Measurements from ENCODE around the gene TMPRSS9.
"Not testable (repeated sequence)": the region's sequence is repeated elsewhere in the genome, so short reads cannot be mapped to it uniquely, and the experiment has no call there.

The TMPRSS9 gene

GRCh38 chr19:2392366-2392765, 32.3 kb downstream of the TMPRSS9 start:
- no peak for DNase-seq (ENCODE audit: low read depth, low spot score)

DNA sequence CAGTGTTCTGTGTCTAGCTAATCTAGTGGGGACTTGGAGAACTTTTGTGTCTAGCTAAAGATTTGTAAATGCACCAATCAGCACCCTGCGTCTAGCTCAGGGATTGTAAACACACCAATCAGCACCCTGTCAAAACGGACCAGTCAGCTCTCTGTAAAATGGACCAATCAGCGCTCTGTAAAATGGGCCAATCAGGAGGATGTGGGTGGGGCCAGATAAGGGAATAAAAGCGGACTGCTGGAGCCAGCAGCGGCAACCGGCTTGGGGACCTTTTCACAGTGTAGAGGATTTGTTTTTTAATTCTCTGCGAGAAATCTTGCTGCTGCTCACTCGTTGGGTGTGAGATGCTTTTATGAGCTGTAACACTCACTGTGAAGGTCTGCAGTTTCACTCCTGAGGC, 32.8 kb downstream of the TMPRSS9 start:
- not testable (repeated sequence) for DNase-seq (ENCODE audit: low read depth, low spot score)

GRCh38 chr19:2394054-2394441, 34.0 kb downstream of the TMPRSS9 start:
- DNase-seq (ENCODE audit: low read depth, low spot score): no peak

- no peak for DNase-seq (ENCODE audit: low read depth, low spot score)
These were observed 34.6 kb downstream of the TMPRSS9 start for GRCh38 chr19:2394442-2395292.

GRCh38 chr19:2395293-2395829, 35.3 kb downstream of the TMPRSS9 start:
- not testable (repeated sequence) for DNase-seq (ENCODE audit: low read depth, low spot score)

- DNase-seq (ENCODE audit: low read depth, low spot score): not testable (repeated sequence)
These were observed 37.1 kb downstream of the TMPRSS9 start for GRCh38 chr19:2397173-2397572.

DNA sequence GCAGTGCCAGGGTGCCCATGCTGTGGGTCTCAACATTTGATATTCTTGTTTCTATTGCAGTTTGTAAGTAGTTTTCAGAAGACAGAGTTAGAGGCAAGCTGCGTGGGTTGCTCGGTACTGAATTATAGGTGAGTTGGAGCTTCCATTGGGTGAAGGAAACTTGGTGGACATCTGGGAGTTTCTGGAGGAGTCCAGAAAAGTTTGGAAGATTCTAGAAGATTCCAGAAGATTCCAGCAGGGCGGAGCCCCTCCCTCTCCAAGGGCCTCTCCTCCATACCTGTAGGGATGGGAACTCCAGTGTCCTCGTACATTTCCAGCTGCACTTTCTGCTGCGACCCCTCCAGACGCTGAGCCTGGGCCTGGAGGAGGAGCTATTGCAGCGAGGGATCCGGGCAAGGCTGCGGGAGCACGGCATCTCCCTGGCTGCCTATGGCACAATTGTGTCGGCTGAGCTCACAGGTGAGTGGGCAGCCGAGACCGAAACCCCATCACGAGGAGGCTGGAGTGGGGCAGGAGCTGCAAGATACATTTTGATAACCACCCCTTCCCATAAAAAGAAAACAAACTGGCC, 38.8 kb downstream of the TMPRSS9 start:
- no peak for DNase-seq (ENCODE audit: low read depth, low spot score)

GRCh38 chr19:2399582-2399981, 39.5 kb downstream of the TMPRSS9 start:
- DNase-seq (ENCODE audit: low read depth, low spot score): no peak

DNA sequence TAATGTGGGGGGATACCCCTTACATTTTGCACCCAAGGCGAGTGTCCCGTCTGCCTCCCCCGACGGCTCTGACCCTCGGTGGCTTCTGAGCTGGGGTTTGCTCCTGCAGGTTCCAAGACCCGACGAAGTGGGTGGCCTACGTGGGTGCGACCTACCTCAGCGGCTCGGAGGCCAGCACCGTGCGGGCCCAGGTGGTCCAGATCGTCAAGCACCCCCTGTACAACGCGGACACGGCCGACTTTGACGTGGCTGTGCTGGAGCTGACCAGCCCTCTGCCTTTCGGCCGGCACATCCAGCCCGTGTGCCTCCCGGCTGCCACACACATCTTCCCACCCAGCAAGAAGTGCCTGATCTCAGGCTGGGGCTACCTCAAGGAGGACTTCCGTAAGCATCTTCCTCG, 48.2 kb downstream of the TMPRSS9 start:
- no peak for DNase-seq (ENCODE audit: low read depth, low spot score)

GRCh38 chr19:2409352-2409912, 49.4 kb downstream of the TMPRSS9 start:
- DNase-seq (ENCODE audit: low read depth, low spot score): no peak

DNA sequence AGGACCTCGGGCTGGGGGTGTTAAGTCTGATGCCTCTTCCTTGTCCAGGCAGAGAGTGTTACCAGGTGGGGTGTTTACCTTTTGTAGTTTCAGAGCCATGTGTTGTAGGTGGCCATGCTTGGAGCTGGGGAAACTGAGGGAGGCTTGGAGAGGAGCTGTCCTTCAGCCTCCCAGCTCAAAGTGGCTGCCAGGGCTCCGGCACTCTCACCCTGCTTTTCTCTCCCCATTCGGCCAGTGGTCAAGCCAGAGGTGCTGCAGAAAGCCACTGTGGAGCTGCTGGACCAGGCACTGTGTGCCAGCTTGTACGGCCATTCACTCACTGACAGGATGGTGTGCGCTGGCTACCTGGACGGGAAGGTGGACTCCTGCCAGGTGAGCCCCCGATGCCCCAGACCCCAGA, 50.0 kb downstream of the TMPRSS9 start:
- no peak for DNase-seq (ENCODE audit: low read depth, low spot score)

DNA sequence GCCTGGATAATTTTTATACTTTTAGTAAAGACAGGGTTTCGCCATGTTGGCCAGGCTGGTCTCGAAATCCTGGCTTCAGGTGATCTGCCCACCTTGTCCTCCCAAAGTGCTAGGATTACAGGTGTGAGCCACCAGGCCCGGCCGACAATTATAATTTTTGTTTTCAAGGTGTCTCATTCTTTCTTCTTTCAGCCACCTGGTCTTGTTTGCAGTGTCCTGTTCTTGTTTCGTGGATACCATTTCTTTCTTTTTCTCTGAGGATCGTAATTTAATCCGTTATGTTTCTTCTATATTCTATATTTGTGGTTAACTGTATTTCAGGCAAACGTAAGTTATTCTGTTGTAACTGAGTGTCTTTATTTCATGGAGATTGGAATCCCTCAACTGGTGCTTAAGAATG, 51.6 kb downstream of the TMPRSS9 start:
- DNase-seq (ENCODE audit: low read depth, low spot score): no peak

DNA sequence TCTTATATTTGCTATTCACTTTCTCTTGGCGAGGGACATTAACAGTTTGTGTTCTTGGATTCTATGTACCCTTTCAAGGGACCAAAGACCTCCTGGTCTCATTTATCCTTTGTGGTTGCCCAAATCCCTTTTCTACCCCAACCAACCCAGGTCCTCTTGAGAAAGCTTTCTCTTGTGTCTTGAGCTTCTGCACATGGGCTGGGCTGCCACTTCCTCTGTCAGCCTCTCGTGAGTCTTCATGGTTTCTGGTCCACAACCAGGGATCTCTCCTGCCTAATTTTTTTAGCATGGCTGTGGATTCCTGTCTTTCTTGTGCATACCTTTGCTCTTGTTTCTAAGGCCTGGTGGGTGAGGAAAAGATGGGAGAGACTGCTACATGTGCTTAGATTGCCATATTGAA, 52.4 kb downstream of the TMPRSS9 start:
- DNase-seq (ENCODE audit: low read depth, low spot score): no peak

- no peak for DNase-seq (ENCODE audit: low read depth, low spot score)
These were observed 53.1 kb downstream of the TMPRSS9 start for GRCh38 chr19:2413159-2413558.

DNA sequence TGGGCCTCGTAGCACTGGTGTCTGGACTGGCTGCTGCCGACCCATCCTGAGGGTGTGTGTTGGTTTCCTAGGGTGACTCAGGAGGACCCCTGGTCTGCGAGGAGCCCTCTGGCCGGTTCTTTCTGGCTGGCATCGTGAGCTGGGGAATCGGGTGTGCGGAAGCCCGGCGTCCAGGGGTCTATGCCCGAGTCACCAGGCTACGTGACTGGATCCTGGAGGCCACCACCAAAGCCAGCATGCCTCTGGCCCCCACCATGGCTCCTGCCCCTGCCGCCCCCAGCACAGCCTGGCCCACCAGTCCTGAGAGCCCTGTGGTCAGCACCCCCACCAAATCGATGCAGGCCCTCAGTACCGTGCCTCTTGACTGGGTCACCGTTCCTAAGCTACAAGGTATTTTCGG, 53.6 kb downstream of the TMPRSS9 start:
- DNase-seq (ENCODE audit: low read depth, low spot score): no peak

- no peak for DNase-seq (ENCODE audit: low read depth, low spot score)
These were observed 55.4 kb downstream of the TMPRSS9 start for GRCh38 chr19:2415281-2415972.

DNA sequence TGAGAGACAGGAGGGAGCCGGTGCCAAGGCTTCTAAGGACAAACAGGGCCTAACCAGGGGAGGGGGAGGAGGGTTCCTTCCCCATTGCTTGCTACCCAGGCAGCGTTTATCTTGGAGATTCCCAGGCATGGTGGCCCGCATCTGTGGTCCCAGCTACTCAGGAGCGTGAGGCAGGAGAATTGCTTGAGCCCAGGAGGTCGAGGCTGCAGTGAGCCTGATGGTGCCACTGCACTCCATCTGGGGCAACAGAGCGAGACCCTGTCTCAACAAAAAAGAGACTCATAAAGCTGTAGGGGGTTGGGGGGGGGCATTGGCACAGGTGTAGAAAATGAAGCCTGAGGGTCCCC, 55.9 kb downstream of the TMPRSS9 start:
- no peak for DNase-seq (ENCODE audit: low read depth, low spot score)

GRCh38 chr19:2416321-2417097, 56.4 kb downstream of the TMPRSS9 start:
- DNase-seq (ENCODE audit: low read depth, low spot score): no peak

DNA sequence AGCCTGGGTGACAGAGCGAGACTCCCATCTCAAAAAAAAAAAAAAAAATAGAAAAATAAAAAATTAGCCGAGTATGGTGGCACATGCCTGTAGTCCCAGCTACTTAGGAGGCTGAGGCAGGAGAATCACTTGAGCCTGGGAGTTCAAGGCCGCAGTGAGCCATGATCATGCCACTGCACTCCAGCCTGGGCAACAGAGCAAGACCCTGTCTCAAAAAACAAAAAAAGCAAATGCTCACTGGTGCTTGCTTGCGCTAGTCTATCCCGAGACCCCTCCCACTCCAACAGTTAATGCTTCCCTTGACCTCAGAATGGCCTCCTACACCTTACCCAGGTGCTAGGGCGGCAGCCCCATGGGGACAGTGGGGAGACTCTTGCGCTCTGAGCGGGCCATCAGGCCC, 57.4 kb downstream of the TMPRSS9 start:
- DNase-seq (ENCODE audit: low read depth, low spot score): not testable (repeated sequence)

GRCh38 chr19:2417881-2418406, 57.9 kb downstream of the TMPRSS9 start:
- no peak for DNase-seq (ENCODE audit: low read depth, low spot score)

DNA sequence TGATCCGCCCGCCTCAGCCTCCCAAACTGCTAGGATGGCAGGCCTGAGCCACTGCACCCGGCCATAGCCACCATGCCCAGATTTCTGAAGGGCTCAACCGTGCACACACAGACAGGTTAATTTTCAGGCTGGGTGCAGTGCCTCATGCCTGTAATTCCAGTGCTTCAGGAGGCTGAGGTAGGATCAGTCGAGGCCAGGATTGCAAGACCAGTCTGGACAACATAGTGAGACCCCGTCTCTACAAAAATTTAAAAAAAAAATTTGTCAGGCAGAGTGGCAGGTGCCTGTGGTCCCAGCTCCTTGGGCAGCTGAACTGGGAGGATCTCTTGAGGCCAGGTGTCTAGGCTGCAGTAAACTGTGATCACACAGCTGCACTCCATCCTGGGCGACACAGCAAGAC, 59.7 kb downstream of the TMPRSS9 start:
- DNase-seq (ENCODE audit: low read depth, low spot score): no peak
